SK-N-SH (cell line): ENCODE measurements around the gene CBFA2T3. TPM values are rescaled to one million over a fixed set of nuclear protein-coding genes. Genes with fewer than 3 reads are reported as not detected.

Source experiments
- CTCF ChIA-PET: fragments of 300-600, 350-600 bp; formaldehyde crosslinking; extraction: SDS; loops from one replicate; lab custom pipeline; 2021; lab: Yijun Ruan, JAX
- POLR2A ChIA-PET: fragments of 350-600 bp; sonication (Branson Sonifier 250); formaldehyde crosslinking; extraction: SDS; loops from one replicate; lab custom pipeline; 2020; ENCODE audit warnings: antibody characterized with exemption, inconsistent platforms; lab: Yijun Ruan, JAX
- DNase-seq: peaks from one replicate; pipeline ENCODE4 v3.0.0; 2012
- H2AFZ ChIP-seq: fragments of 200-600 bp; sonication (generic); 2 replicates; pipeline ENCODE4 v1.8.1; 2016; ENCODE audit warnings: antibody characterized with exemption, mild to moderate bottlenecking, low read depth
- H3F3A ChIP-seq: fragments of 200-600 bp; sonication (generic); replicated peaks from 2 replicates; pipeline ENCODE3; 2016; ENCODE audit warnings: antibody characterized with exemption, mild to moderate bottlenecking; ENCODE audit not compliant: insufficient read depth
- H3K27ac ChIP-seq, 2 experiments: fragments of 200-500 bp in 1 of 2; fragments of 200-600 bp in 1 of 2; sonication (Bioruptor generic) in 1 of 2; sonication (generic), shearing (Covaris generic) in 1 of 2; 2 replicates each; pipeline versions ENCODE4 v1.5.1 to v1.6.1; 2014 to 2016; ENCODE audit warnings: low read depth in 2 of 2, inconsistent platforms in 1 of 2, low read length in 1 of 2, mild to moderate bottlenecking in 1 of 2, mixed read lengths in 1 of 2
- H3K27me3 ChIP-seq: fragments of 200-600 bp; sonication (generic), shearing (Covaris generic); 2 replicates; pipeline ENCODE4 v1.6.1; 2016; ENCODE audit warnings: mixed run types; ENCODE audit not compliant: insufficient read depth
- H3K36me3 ChIP-seq, 2 experiments: fragments of 200-500 bp in 1 of 2; fragments of 200-600 bp in 1 of 2; sonication (Bioruptor generic) in 1 of 2; sonication (generic) in 1 of 2; replicated peaks in 1 of 2; 2 replicates each; pipeline versions ENCODE3 to v1.5.1; 2014 to 2016; ENCODE audit warnings: low read length in 1 of 2, mild to moderate bottlenecking in 1 of 2; ENCODE audit not compliant: insufficient read depth in 2 of 2, control insufficient read depth in 1 of 2
- H3K4me1 ChIP-seq, 2 experiments: fragments of 200-500 bp in 1 of 2; fragments of 200-600 bp in 1 of 2; sonication (Bioruptor generic) in 1 of 2; sonication (generic), shearing (Covaris generic) in 1 of 2; 2 replicates each; pipeline versions ENCODE4 v1.5.1 to v1.6.1; 2014 to 2016; ENCODE audit warnings: low read depth in 1 of 2, low read length in 1 of 2, mixed run types in 1 of 2; ENCODE audit not compliant: insufficient read depth in 2 of 2, control insufficient read depth in 1 of 2
- H3K4me2 ChIP-seq: fragments of 200-600 bp; sonication (generic), shearing (Covaris generic); 2 replicates; pipeline ENCODE4 v1.6.1; 2017; ENCODE audit warnings: mixed run types
- H3K4me3 ChIP-seq, 2 experiments: fragments of 200-500 bp in 1 of 2; fragments of 200-600 bp in 1 of 2; sonication (Bioruptor generic) in 1 of 2; sonication (generic), shearing (Covaris generic) in 1 of 2; 2 replicates each; pipeline versions ENCODE4 v1.5.1 to v1.8.1; 2014 to 2016; ENCODE audit warnings: low read depth in 2 of 2, inconsistent platforms in 1 of 2, low read length in 1 of 2, mild to moderate bottlenecking in 1 of 2, mixed read lengths in 1 of 2, moderate library complexity in 1 of 2
- H3K79me2 ChIP-seq: fragments of 200-600 bp; sonication (generic); 2 replicates; pipeline ENCODE4 v1.8.1; 2017; ENCODE audit warnings: mild to moderate bottlenecking; ENCODE audit not compliant: insufficient read depth
- H3K9ac ChIP-seq: fragments of 200-600 bp; sonication (generic); 2 replicates; pipeline ENCODE4 v1.6.1; 2017; ENCODE audit warnings: mixed run types
- H3K9me2 ChIP-seq: fragments of 200-600 bp; sonication (generic); 2 replicates; pipeline ENCODE4 v1.6.1; 2017; ENCODE audit warnings: mixed run types
- H3K9me3 ChIP-seq: fragments of 200-600 bp; sonication (generic); 2 replicates; pipeline ENCODE4 v1.6.1; 2017; ENCODE audit warnings: mixed run types, mild to moderate bottlenecking, moderate library complexity
- H4K20me1 ChIP-seq: fragments of 200-600 bp; sonication (generic); 2 replicates; pipeline ENCODE4 v1.6.1; 2017; ENCODE audit warnings: mild to moderate bottlenecking, mixed run types; ENCODE audit not compliant: insufficient read depth
- EP300 ChIP-seq, 2 experiments: IDR thresholded peaks; 2 replicates each; pipeline versions ENCODE4 v1.4.0 to v1.6.1; 2012; ENCODE audit warnings: borderline replicate concordance in 1 of 2, low read depth in 1 of 2, low read length in 1 of 2
- EZH2phosphoT487 ChIP-seq: fragments of 200-600 bp; sonication (generic); IDR thresholded peaks from 2 replicates; pipeline ENCODE4 v1.6.1; 2017; ENCODE audit warnings: low read depth, mixed run types, mild to moderate bottlenecking, antibody characterized with exemption, moderate library complexity, borderline replicate concordance
- FOXJ3 ChIP-seq: sonication (generic); formaldehyde crosslinking; IDR thresholded peaks from 2 replicates; pipeline ENCODE4 v1.5.1; 2020; ENCODE audit warnings: mild to moderate bottlenecking, missing genetic modification reagents
- FOXM1 ChIP-seq: IDR thresholded peaks from 2 replicates; pipeline ENCODE4 v1.4.0; 2012; ENCODE audit warnings: low read depth, mild to moderate bottlenecking
- GATA2 ChIP-seq: sonication (generic); formaldehyde crosslinking; IDR thresholded peaks from 2 replicates; pipeline ENCODE4 v1.5.0; 2020; ENCODE audit warnings: mild to moderate bottlenecking, missing genetic modification reagents
- IRF3 ChIP-seq: fragments of 150-350 bp; IDR thresholded peaks from 2 replicates; pipeline ENCODE4 v1.6.1; 2016; ENCODE audit warnings: mild to moderate bottlenecking, low read depth, low read length
- JUND ChIP-seq: IDR thresholded peaks from 2 replicates; pipeline ENCODE4 v1.4.0; 2012
- NFIC ChIP-seq: IDR thresholded peaks from 2 replicates; pipeline ENCODE4 v1.4.0; 2012; ENCODE audit warnings: borderline replicate concordance
- NRF1 ChIP-seq: IDR thresholded peaks from 2 replicates; pipeline ENCODE4 v1.6.1; 2012; ENCODE audit warnings: low read depth, mild to moderate bottlenecking, low read length
- POLR2AphosphoS5 ChIP-seq: IDR thresholded peaks from 2 replicates; pipeline ENCODE4 v1.6.1; 2012; ENCODE audit warnings: low read depth, low read length
- RAD21 ChIP-seq: IDR thresholded peaks from 2 replicates; pipeline ENCODE4 v1.6.1; 2012; ENCODE audit warnings: mild to moderate bottlenecking, low read length
- RCOR1 ChIP-seq: fragments of 150-350 bp; IDR thresholded peaks from 2 replicates; pipeline ENCODE4 v1.6.1; 2017; ENCODE audit warnings: antibody characterized with exemption, low read length
- RFX5 ChIP-seq: IDR thresholded peaks from 2 replicates; pipeline ENCODE4 v1.6.1; 2012; ENCODE audit warnings: mild to moderate bottlenecking, improper control_type of control experiment, low read length
- SMC3 ChIP-seq: IDR thresholded peaks from 2 replicates; pipeline ENCODE4 v1.6.1; 2012; ENCODE audit warnings: low read depth, low read length, improper control_type of control experiment
- TCF12 ChIP-seq: IDR thresholded peaks from 2 replicates; pipeline ENCODE4 v1.4.0; 2012
- TEAD4 ChIP-seq: IDR thresholded peaks from 2 replicates; pipeline ENCODE4 v1.4.0; 2012; ENCODE audit warnings: mild to moderate bottlenecking, borderline replicate concordance; ENCODE audit not compliant: insufficient read depth
- WGBS: methylation state at CpG from one replicate; pipeline ENCODE4 v1.1.6; 2017; ENCODE audit warnings: low lambda C conversion rate; 5-methylcytosine and 5-hydroxymethylcytosine counted together
- polyA plus RNA-seq, 3 experiments: library from polyadenylated mRNA; depleted of rRNA; stranded (reverse); fragments of >200 nt; gene quantifications; 2 replicates each; pipeline ENCODE4 v1.2.3, GENCODE V29; 2012
- TF ChIP-seq, protein P1 (sequence below): IDR thresholded peaks from 2 replicates; pipeline ENCODE4 v1.4.0; 2012; ENCODE audit warnings: low read depth, borderline replicate concordance

Gene CBFA2T3
- polyA plus RNA-seq, 1 of the 3 experiments (the other 2 are of a cell fraction) = not detected

DNA sequence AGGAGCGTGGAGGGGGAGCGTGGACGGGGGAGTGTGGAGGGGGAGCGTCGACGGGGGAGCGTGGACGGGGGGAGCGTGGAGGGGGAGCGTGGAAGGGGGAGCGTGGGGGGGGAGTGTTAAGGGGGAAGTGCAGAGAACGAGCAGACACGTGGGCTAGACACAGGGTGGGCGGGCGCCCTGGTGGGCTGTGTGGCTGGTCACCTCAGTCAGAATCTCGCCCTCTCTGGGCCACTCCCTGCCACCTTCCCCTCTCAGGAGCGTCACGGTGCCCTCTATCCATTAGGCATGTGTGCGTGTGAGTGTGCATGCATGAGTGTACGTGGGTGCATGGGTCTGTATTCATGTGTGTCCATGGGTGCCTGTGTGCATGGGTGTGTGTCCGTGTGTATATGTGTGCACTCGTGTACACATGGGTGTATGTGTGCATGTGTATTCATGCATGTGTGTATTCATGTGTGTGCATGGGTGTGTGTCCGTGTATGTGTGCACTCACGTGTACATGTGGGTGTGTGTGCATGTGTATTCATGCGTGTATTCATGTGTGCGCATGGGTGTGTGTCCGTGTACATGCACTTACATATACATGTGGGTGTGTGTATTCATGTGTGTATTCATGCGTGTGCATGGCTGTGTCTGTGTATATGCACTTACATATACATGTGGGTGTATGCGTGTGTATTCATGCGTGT is 61.2 kb downstream of the CBFA2T3 start (continued):
- TF ChIP-seq POLR2AphosphoS5 = no peak

DNA sequence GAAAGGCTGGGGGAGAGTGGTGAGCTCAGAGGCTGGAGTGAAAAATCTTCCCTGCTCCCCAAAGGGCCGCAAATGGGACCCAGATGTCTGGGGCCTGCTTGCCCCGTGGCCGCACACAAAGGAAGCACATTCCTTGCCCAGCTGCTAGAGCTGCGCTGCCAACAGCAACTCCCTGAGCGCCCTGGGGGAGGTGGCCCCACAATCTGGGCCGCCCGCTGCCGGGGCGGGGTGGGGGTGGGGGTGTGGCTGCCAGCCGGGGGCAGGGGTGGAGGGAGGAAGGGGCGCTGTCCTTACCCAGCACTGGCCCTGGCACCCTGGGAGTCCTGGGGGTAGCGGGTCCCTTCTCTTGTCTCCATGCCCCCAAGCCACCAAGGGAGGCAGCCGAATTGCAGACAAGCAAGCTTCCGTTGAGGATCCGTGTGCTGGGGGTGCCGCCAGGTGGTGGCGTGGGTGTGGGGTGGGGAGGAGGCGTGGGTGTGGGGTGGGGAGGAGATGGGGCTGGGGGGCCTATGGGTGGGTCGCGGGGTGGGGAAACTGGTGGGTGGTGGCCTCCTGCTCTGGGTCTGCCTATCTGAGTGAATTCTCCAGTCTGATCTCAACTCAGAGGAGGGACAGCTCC is 62.1 kb downstream of the CBFA2T3 start:
- Histone ChIP-seq H3K27me3 (peaks cover 28% of the 10 kb centered on the region), H3K4me2 (no peak overlapping the region), H3K9ac (no peak overlapping the region), H3K27ac (no peak overlapping the region), H3K9me2 (no peaks in the 10 kb centered on the region), H3K4me1 (peaks cover 0 to 6% of the 10 kb centered on the region in 2 experiments; a peak in 1 of 4 replicates), H3K4me3 (no peak overlapping the region), H2AFZ (no peak overlapping the region), H3F3A (peaks cover 4% of the 10 kb centered on the region), H3K9me3 (no peaks in the 10 kb centered on the region), H4K20me1 (no peaks in the 10 kb centered on the region), H3K36me3 (no peaks in the 10 kb centered on the region), H3K79me2 (no peaks in the 10 kb centered on the region)
- DNase-seq = no peak
- ChIA-PET CTCF (interaction anchor here (1.0 kb wide), 1 partner anchor 57 kb away, joined by 3 read pairs; no protein-coding TSS in a partner anchor), POLR2A (no interaction called here)
- WGBS = 24% methylated on average over 8 of the region's 20 CpGs
- peak; percentile 84 for TF ChIP-seq TCF12
- no peak for TF ChIP-seq NFIC

- WGBS = 77% methylated on average over 11 of the region's 13 CpGs
- POLR2A ChIA-PET = no interaction called here
- H3K4me3 ChIP-seq = no peak overlapping the region
Measured at GRCh38 chr16:88913870-88914269, 63.1 kb downstream of the CBFA2T3 start.

GRCh38 chr16:88913001-88913612 is 63.9 kb downstream of the CBFA2T3 start:
- Histone ChIP-seq H3K4me2 (no peak overlapping the region), H3K27ac (no peak overlapping the region), H3K9me2 (no peaks in the 10 kb centered on the region), H3K79me2 (no peaks in the 10 kb centered on the region), H2AFZ (no peak overlapping the region), H3K4me1 (peaks cover 0 to 6% of the 10 kb centered on the region in 2 experiments; a peak in 1 of 4 replicates), H3K4me3 (no peak overlapping the region), H3K9me3 (no peaks in the 10 kb centered on the region), H3K9ac (no peak overlapping the region), H3K27me3 (peaks cover 28% of the 10 kb centered on the region), H3K36me3 (no peaks in the 10 kb centered on the region), H4K20me1 (no peaks in the 10 kb centered on the region), H3F3A (peaks cover 4% of the 10 kb centered on the region)
- POLR2A ChIA-PET = no interaction called here
- 75% methylated on average over 16 of the region's 16 CpGs for whole genome bisulfite sequencing
- TF ChIP-seq, protein P1, sequence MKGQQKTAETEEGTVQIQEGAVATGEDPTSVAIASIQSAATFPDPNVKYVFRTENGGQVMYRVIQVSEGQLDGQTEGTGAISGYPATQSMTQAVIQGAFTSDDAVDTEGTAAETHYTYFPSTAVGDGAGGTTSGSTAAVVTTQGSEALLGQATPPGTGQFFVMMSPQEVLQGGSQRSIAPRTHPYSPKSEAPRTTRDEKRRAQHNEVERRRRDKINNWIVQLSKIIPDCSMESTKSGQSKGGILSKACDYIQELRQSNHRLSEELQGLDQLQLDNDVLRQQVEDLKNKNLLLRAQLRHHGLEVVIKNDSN = no peak
- TF ChIP-seq RFX5 (no peak), JUND (no peak), TCF12 (no peak), TEAD4 (no peak), RCOR1 (no peak), NRF1 (no peak), POLR2AphosphoS5 (no peak), IRF3 (no peak), EZH2phosphoT487 (no peak), GATA2 (CRISPR knock-in tag) (no peak), RAD21 (no peak), EP300 (IDR thresholded peaks at IDR 0.05; ENCODE audit: borderline replicate concordance in 1 of 2, low read depth in 1 of 2, low read length in 1 of 2) (no peak)
- DNase-seq = no peak
- CTCF ChIA-PET = interaction anchor here (1.0 kb wide), 1 partner anchor 99 kb away, joined by 3 read pairs; no protein-coding TSS in a partner anchor

More at GRCh38 chr16:88913870-88914269, 63.1 kb downstream of the CBFA2T3 start:
- Histone ChIP-seq H3K27ac (no peak overlapping the region), H3K27me3 (peaks cover 28% of the 10 kb centered on the region), H3K9me2 (no peaks in the 10 kb centered on the region), H3K36me3 (no peaks in the 10 kb centered on the region), H3F3A (peaks cover 4% of the 10 kb centered on the region), H2AFZ (no peak overlapping the region), H3K9ac (no peak overlapping the region), H3K79me2 (no peaks in the 10 kb centered on the region), H4K20me1 (no peaks in the 10 kb centered on the region), H3K4me2 (no peak overlapping the region), H3K9me3 (no peaks in the 10 kb centered on the region), H3K4me1 (peaks cover 0 to 6% of the 10 kb centered on the region in 2 experiments; a peak in 1 of 4 replicates)
- TF ChIP-seq FOXM1 (no peak), FOXJ3 (no peak), TEAD4 (no peak), SMC3 (no peak), EZH2phosphoT487 (no peak)
- CTCF ChIA-PET = no interaction called here
- DNase-seq = no peak
